ENCODE results near the gene EIF2D. TPM values are rescaled to one million over a fixed set of nuclear protein-coding genes. Genes with fewer than 3 reads are reported as not detected.

Gene EIF2D
- total and polyA plus RNA-seq, 2 of the 4 experiments (the other 2 are of a cell fraction), result 64.3 to 69.4 TPM

- no CpG with 5 or more reads among the region's 5 CpGs for WGBS, 2 experiments (ENCODE audit: extremely low coverage in 2 of 2, insufficient read length in 1 of 2)
- Histone ChIP-seq H3K9me3 (ENCODE audit: control insufficient read depth, insufficient read depth, low read length) (no peaks in the 10 kb centered on the region), H2BK120ac (ENCODE audit: low read depth, low read length) (no peak overlapping the region), H3K4ac (ENCODE audit: low read depth, low read length) (no peak overlapping the region), H3K9ac (ENCODE audit: low read depth, low read length) (no peak overlapping the region), H4K91ac (ENCODE audit: insufficient read depth, low read depth, low read length) (no peak overlapping the region), H2AK5ac (ENCODE audit: low read depth, low read length) (no peak overlapping the region), H3K4me3 (ENCODE audit: insufficient read depth, low read depth, low read length) (no peak overlapping the region), H4K8ac (ENCODE audit: low read depth in 2 of 2, low read length in 2 of 2) (no peak overlapping the region), H2AFZ (replicated peaks; ENCODE audit: low read length, poor library complexity) (no peak overlapping the region), H3K4me2 (ENCODE audit: low read depth, low read length) (no peak overlapping the region), H2BK20ac (ENCODE audit: low read depth, low read length) (no peak overlapping the region), H2BK15ac (ENCODE audit: low read depth, low read length) (no peak overlapping the region), H3K27ac (ENCODE audit: insufficient read depth, low read length) (no peak overlapping the region), H3K23ac (ENCODE audit: low read depth, low read length) (no peak overlapping the region), H3K4me1 (ENCODE audit: control insufficient read depth, insufficient read depth, low read length) (peaks cover 2% of the 10 kb centered on the region; the same call in 1 of the 2 replicates), H4K20me1 (ENCODE audit: insufficient read depth, low read length) (no peaks in the 10 kb centered on the region), H4K5ac (ENCODE audit: low read depth, low read length) (no peak overlapping the region), H3K79me1 (ENCODE audit: low read depth in 1 of 2, low read length in 2 of 2) (peaks cover 10 to 29% of the 10 kb centered on the region in 2 experiments; a peak in 3 of 4 replicates), H3K9me1 (ENCODE audit: insufficient read depth, low read length) (no peaks in the 10 kb centered on the region; the same call in none of the 2 replicates), H3K56ac (ENCODE audit: extremely low read depth, insufficient read depth, low read length) (no peak overlapping the region), H2AK9ac (replicated peaks; ENCODE audit: low read depth, low read length, poor library complexity) (no peak overlapping the region), H3K36me3 (ENCODE audit: control insufficient read depth, insufficient read depth, low read length) (peaks cover 13% of the 10 kb centered on the region), H3K18ac (ENCODE audit: low read depth, low read length) (no peak overlapping the region), H3K14ac (replicated peaks; ENCODE audit: low read depth, low read length) (no peak overlapping the region), H2BK5ac (ENCODE audit: low read depth, low read length, poor library complexity, severe bottlenecking) (no peak overlapping the region), H3K27me3 (ENCODE audit: control insufficient read depth, insufficient read depth, low read length) (no peaks in the 10 kb centered on the region)
- in situ Hi-C loops (cut with MboI; ENCODE audit: low sequenced_read_pairs) (no loop called here), dilution Hi-C loops (cut with HindIII; ENCODE audit: low sequenced_read_pairs, unreplicated experiment) (no loop called here), intact Hi-C loops (cut with micrococcal nuclease) (no loop called here)
- POLR2A ChIA-PET (ENCODE audit: unreplicated experiment), result no interaction called here
- TF ChIP-seq, protein P1, sequence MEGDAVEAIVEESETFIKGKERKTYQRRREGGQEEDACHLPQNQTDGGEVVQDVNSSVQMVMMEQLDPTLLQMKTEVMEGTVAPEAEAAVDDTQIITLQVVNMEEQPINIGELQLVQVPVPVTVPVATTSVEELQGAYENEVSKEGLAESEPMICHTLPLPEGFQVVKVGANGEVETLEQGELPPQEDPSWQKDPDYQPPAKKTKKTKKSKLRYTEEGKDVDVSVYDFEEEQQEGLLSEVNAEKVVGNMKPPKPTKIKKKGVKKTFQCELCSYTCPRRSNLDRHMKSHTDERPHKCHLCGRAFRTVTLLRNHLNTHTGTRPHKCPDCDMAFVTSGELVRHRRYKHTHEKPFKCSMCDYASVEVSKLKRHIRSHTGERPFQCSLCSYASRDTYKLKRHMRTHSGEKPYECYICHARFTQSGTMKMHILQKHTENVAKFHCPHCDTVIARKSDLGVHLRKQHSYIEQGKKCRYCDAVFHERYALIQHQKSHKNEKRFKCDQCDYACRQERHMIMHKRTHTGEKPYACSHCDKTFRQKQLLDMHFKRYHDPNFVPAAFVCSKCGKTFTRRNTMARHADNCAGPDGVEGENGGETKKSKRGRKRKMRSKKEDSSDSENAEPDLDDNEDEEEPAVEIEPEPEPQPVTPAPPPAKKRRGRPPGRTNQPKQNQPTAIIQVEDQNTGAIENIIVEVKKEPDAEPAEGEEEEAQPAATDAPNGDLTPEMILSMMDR (conservative IDR thresholded peaks at IDR 0.05; ENCODE audit: low read depth, low read length), result no peak
- TF ChIP-seq POLR2A (IDR thresholded peaks at IDR 0.05; ENCODE audit: low read depth, low read length) (no peak), RAD21 (IDR thresholded peaks at IDR 0.05; ENCODE audit: low read length) (no peak), BHLHE40 (IDR thresholded peaks at IDR 0.05; ENCODE audit: low read depth, low read length) (no peak), CHD1 (IDR thresholded peaks at IDR 0.05; ENCODE audit: low read depth, low read length) (no peak), MAFK (IDR thresholded peaks at IDR 0.05; ENCODE audit: low read depth, low read length) (no peak), MAZ (IDR thresholded peaks at IDR 0.05; ENCODE audit: borderline replicate concordance, low read depth, low read length) (no peak), NFE2L2 (IDR thresholded peaks at IDR 0.05; ENCODE audit: low read depth, low read length) (no peak), FOS (IDR thresholded peaks at IDR 0.05; ENCODE audit: low read depth, low read length) (no peak), ELK1 (IDR thresholded peaks at IDR 0.05; ENCODE audit: borderline replicate concordance, low read depth, low read length) (no peak), SMC3 (IDR thresholded peaks at IDR 0.05; ENCODE audit: low read depth, low read length) (no peak), RCOR1 (IDR thresholded peaks at IDR 0.05; ENCODE audit: insufficient replicate concordance, low read length) (no peak), RFX5 (IDR thresholded peaks at IDR 0.05; ENCODE audit: low read depth, low read length) (no peak), CEBPB (IDR thresholded peaks at IDR 0.05; ENCODE audit: low read depth, low read length) (no peak)
- TF ChIP-seq, protein P2, sequence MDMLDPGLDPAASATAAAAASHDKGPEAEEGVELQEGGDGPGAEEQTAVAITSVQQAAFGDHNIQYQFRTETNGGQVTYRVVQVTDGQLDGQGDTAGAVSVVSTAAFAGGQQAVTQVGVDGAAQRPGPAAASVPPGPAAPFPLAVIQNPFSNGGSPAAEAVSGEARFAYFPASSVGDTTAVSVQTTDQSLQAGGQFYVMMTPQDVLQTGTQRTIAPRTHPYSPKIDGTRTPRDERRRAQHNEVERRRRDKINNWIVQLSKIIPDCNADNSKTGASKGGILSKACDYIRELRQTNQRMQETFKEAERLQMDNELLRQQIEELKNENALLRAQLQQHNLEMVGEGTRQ (IDR thresholded peaks at IDR 0.05; ENCODE audit: low read depth, low read length), result no peak
- DNase-seq, result no peak
- CTCF ChIA-PET, result interaction anchor here (1.0 to 2.4 kb wide), 4 partner anchors 14 to 37 kb away, joined by 3 to 10 read pairs (median 6); partner anchors contain the start of gene DYRK3
- no TSS peak for BruUV-seq (replicated peaks)
- no peak for ATAC-seq (ENCODE audit: low read depth)
These were observed 37.1 kb upstream of the EIF2D start for GRCh38 chr1:206649261-206649921.
